Fibroblast of lung (primary cell): Measurements from ENCODE around the gene MTF2. TPM values are rescaled to one million over a fixed set of nuclear protein-coding genes. Genes with fewer than 3 reads are reported as not detected.
A peak's percentile ranks its signal among the peaks of the same experiment; 100 is the strongest.

Experiments used
- DNase-seq, 2 donors: peaks; one replicate each; pipeline versions ENCODE4 v3.0.0 to v3.0.0-alpha.2; 2010; ENCODE audit warnings: low read depth in 2 of 2
- H2AFZ ChIP-seq: 2 replicates; pipeline ENCODE4 v1.5.1; 2012; ENCODE audit warnings: low read length, control low read depth, inconsistent platforms
- H3K27ac ChIP-seq: 2 replicates; pipeline ENCODE4 v1.5.1; 2011; ENCODE audit warnings: low read length, control low read depth; ENCODE audit not compliant: insufficient read depth
- H3K27me3 ChIP-seq: 2 replicates; pipeline ENCODE4 v1.5.1; 2011; ENCODE audit warnings: mild to moderate bottlenecking, low read length; ENCODE audit not compliant: control insufficient read depth, insufficient read depth
- H3K36me3 ChIP-seq: 2 replicates; pipeline ENCODE4 v1.5.1; 2011; ENCODE audit warnings: low read length; ENCODE audit not compliant: control insufficient read depth, insufficient read depth
- H3K4me1 ChIP-seq: 2 replicates; pipeline ENCODE4 v1.5.1; 2011; ENCODE audit warnings: low read length; ENCODE audit not compliant: control insufficient read depth, insufficient read depth; ENCODE audit errors: extremely low read depth
- H3K4me2 ChIP-seq: 2 replicates; pipeline ENCODE4 v1.5.1; 2011; ENCODE audit warnings: low read length, control low read depth; ENCODE audit not compliant: insufficient read depth; ENCODE audit errors: extremely low read depth
- H3K4me3 ChIP-seq, 4 experiments: fragments of 200-600 bp in 1 of 4; sonication (generic) in 1 of 4; replicated peaks in 1 of 4; 2 replicates each; pipeline ENCODE4 v1.5.1; 2011 to 2016; ENCODE audit warnings: low read length in 4 of 4, low read depth in 3 of 4, mild to moderate bottlenecking in 3 of 4, control low read depth in 2 of 4, inconsistent platforms in 1 of 4, mixed read lengths in 1 of 4; ENCODE audit not compliant: insufficient read depth in 1 of 4; ENCODE audit errors: control extremely low read depth in 1 of 4
- H3K79me2 ChIP-seq: 2 replicates; pipeline ENCODE4 v1.5.1; 2012; ENCODE audit warnings: mild to moderate bottlenecking, low read length, inconsistent platforms; ENCODE audit not compliant: control insufficient read depth, insufficient read depth
- H3K9ac ChIP-seq: 2 replicates; pipeline ENCODE4 v1.5.1; 2011; ENCODE audit warnings: mild to moderate bottlenecking, low read length, control low read depth; ENCODE audit not compliant: insufficient read depth
- H3K9me3 ChIP-seq: 2 replicates; pipeline ENCODE4 v1.5.1; 2012; ENCODE audit warnings: low read depth, low read length; ENCODE audit not compliant: control insufficient read depth, insufficient read depth
- H4K20me1 ChIP-seq: 2 replicates; pipeline ENCODE4 v1.5.1; 2011; ENCODE audit warnings: low read length; ENCODE audit not compliant: control insufficient read depth, insufficient read depth; ENCODE audit errors: extremely low read depth
- EZH2 ChIP-seq: IDR thresholded peaks from 2 replicates; pipeline ENCODE4 v1.5.1; 2012; ENCODE audit warnings: low read length, control low read depth, mild to moderate bottlenecking; ENCODE audit errors: missing control alignments
- polyA plus RNA-seq, 2 donors: library from polyadenylated mRNA; depleted of rRNA in 1 of 2; stranded (reverse) in 1 of 2; unstranded in 1 of 2; fragments of >200 nt; gene quantifications; 2 replicates each; pipeline ENCODE4 v1.2.1, GENCODE V29; 2011 to 2012; ENCODE audit warnings: missing spikeins in 1 of 2
- total RNA-seq: library from RNA; depleted of rRNA; stranded (reverse); fragments of >200 nt; gene quantifications from 2 replicates; pipeline ENCODE4 v1.2.1, GENCODE V29; 2014
- TF ChIP-seq, protein P1 (sequence below), 2 donors: IDR thresholded peaks in 1 of 2; conservative IDR thresholded peaks in 1 of 2; 1 replicate in 1 of 2; 2 replicates in 1 of 2; pipeline ENCODE4 v1.5.1; 2011 to 2012; ENCODE audit warnings: low read length in 2 of 2, control low read depth in 1 of 2, inconsistent platforms in 1 of 2, low read depth in 1 of 2, mild to moderate bottlenecking in 1 of 2

MTF2 gene
- total and polyA plus RNA-seq, 2 donors (not counting 1 experiment from before 2014, with no cell fraction given): 8.6 to 8.9 TPM

DNA sequence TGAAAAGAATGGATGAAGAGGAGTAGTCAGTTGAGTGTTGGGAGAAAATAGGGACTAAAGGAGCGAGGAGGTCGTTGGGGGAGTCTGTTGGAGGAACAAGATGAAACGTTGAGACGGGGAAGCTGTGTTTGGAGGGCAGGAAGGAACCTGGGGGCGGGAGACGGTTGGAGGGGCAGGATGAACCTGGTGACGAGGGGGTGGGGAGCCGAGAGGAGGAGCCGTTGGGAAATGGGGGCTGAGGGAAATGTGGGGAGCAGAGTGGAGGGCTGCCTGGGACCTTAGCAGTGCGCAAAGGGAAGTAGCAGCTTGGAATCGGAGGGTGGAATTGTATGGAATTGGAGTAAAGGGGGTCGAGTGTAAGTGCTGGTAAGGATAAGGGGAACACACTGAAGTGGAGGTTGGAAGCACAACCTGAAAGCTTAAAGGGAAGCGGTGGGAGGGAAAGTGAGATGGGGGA lies 630 bp downstream of the MTF2 start:
- peak in 1 of 2 donors; percentile 19 for DNase-seq
- Histone ChIP-seq H3K79me2 (peaks cover 56% of the 10 kb centered on the region), H3K27ac (peak overlapping the region; percentile 92), H3K36me3 (no peaks in the 10 kb centered on the region), H2AFZ (peak overlapping the region; percentile 99), H3K4me1 (peaks cover 4% of the 10 kb centered on the region), H3K4me3 (peak overlapping the region; percentile 75 to 99 (median 96)), H3K9me3 (no peaks in the 10 kb centered on the region), H3K9ac (peak overlapping the region; percentile 84), H3K4me2 (peak overlapping the region; percentile 71), H4K20me1 (no peaks in the 10 kb centered on the region), H3K27me3 (no peaks in the 10 kb centered on the region)
- no peak for TF ChIP-seq EZH2
- TF ChIP-seq, protein P1, sequence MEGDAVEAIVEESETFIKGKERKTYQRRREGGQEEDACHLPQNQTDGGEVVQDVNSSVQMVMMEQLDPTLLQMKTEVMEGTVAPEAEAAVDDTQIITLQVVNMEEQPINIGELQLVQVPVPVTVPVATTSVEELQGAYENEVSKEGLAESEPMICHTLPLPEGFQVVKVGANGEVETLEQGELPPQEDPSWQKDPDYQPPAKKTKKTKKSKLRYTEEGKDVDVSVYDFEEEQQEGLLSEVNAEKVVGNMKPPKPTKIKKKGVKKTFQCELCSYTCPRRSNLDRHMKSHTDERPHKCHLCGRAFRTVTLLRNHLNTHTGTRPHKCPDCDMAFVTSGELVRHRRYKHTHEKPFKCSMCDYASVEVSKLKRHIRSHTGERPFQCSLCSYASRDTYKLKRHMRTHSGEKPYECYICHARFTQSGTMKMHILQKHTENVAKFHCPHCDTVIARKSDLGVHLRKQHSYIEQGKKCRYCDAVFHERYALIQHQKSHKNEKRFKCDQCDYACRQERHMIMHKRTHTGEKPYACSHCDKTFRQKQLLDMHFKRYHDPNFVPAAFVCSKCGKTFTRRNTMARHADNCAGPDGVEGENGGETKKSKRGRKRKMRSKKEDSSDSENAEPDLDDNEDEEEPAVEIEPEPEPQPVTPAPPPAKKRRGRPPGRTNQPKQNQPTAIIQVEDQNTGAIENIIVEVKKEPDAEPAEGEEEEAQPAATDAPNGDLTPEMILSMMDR (conservative IDR thresholded peaks at IDR 0.05 in 1 of 2, IDR thresholded peaks at IDR 0.05 in 1 of 2; ENCODE audit: low read depth in 1 of 2, low read length in 2 of 2): no peak

DNA sequence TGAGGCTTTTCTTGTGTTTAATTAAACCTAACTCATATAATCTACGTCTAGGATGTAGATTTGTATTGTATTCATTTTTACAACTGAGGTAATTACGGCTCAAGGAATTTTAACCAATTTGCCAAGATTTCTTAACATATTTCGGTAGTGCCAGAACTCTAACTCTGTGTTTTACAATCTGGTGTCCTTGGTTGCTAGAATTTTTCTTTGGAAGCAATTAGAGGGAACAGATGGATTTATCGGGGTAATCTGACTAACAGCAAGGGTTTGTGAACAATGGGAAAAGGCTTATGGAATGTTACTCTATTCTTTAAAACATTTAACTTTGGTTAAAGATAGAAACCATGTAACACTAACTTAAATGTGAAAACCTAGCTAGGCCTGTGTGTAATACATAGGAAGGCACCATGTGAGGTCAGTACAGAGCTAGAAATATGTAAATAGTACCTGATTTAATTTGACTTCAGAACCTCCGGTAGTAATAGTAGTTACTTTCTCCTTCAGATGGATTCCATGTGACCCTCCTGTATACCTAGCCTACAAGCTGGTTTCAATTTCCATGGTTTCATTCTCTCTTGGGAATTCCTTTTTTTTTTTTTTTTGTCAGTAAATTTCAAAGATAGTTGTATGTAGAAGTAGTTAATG lies 1.2 kb downstream of the MTF2 start:
- no peaks in the 10 kb centered on the region for H3K36me3 ChIP-seq
- H4K20me1 ChIP-seq: no peaks in the 10 kb centered on the region
- peak; percentile 77 to 84 for DNase-seq
- peak overlapping the region; percentile 94 for H3K4me2 ChIP-seq
- no peaks in the 10 kb centered on the region for H3K27me3 ChIP-seq
- peaks cover 4% of the 10 kb centered on the region for H3K4me1 ChIP-seq
- peak overlapping the region; percentile 92 for H3K27ac ChIP-seq
- H3K9ac ChIP-seq: peak overlapping the region; percentile 84
- peak overlapping the region; percentile 75 to 99 (median 96) for H3K4me3 ChIP-seq
- TF ChIP-seq EZH2: no peak
- TF ChIP-seq, protein P1 (conservative IDR thresholded peaks at IDR 0.05 in 1 of 2, IDR thresholded peaks at IDR 0.05 in 1 of 2; ENCODE audit: low read depth in 1 of 2, low read length in 2 of 2): peak; percentile 26 to 61
- H3K9me3 ChIP-seq: no peaks in the 10 kb centered on the region
- H3K79me2 ChIP-seq: peaks cover 60% of the 10 kb centered on the region
- H2AFZ ChIP-seq: no peak overlapping the region

DNA sequence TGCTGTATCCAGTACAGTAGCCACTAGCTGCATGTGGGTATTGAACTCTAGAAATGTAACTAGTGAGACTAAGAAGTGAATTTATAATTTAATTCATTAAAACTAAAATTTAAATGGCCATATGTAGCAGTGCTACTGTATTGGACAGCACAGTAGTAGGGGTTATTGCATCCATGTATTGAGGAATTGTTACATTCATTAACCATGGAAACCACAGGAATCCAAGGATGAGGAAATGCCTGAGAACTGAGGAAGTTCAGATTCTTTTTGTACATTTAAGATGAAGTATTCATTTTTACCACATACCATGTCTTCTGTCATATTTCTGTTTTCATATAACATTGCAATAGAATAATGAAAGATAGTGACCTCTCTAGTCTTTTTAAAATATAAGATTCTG lies 2.6 kb downstream of the MTF2 start:
- peak overlapping the region; percentile 94 for H3K4me2 ChIP-seq
- peak; percentile 86 to 90 for DNase-seq
- H3K4me1 ChIP-seq: peaks cover 4% of the 10 kb centered on the region
- H3K27me3 ChIP-seq: no peaks in the 10 kb centered on the region
- peak overlapping the region; percentile 42 for H3K27ac ChIP-seq
- TF ChIP-seq, protein P1 (conservative IDR thresholded peaks at IDR 0.05 in 1 of 2, IDR thresholded peaks at IDR 0.05 in 1 of 2; ENCODE audit: low read depth in 1 of 2, low read length in 2 of 2): no peak
- no peak for TF ChIP-seq EZH2
- no peak overlapping the region for H3K9ac ChIP-seq
- H3K4me3 ChIP-seq: peak overlapping the region; percentile 75 to 99 (median 96)
- H4K20me1 ChIP-seq: no peaks in the 10 kb centered on the region
- peaks cover 69% of the 10 kb centered on the region for H3K79me2 ChIP-seq
- H2AFZ ChIP-seq: no peak overlapping the region
- no peaks in the 10 kb centered on the region for H3K36me3 ChIP-seq
- H3K9me3 ChIP-seq: no peaks in the 10 kb centered on the region
